ENCODE measurements around the gene TSPYL1.
A peak's percentile ranks its signal among the peaks of the same experiment; 100 is the strongest.

The TSPYL1 gene

DNA sequence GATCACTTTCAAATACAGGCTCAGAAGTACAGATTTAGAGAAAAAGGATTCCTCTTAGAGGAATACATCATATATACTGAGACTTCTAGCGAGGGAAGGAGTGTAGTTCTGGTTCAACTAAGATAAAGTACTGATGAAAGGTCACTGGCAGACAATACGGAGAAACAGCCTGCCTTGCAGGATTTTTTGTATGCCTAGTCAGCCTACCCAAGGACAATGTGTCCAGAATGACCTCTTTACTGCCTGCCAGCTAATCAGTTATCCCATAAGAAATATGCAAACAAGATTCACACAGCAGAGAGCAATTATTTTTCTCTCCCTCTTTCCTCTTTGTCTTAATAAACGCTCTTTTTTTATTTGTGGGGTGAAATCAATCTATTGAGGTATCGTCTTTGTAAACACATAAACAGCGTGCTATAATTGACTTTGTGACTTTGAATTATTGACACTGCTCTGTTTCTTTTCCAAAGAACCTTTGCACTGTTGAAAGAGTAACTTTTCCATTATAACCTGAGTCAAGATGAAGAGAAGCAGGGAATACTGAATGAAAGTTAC is 24.4 kb downstream of the TSPYL1 start:
- no peak for DNase-seq

- DNase-seq = no peak
Observed at GRCh38 chr6:116254297-116255056, 25.3 kb downstream of the TSPYL1 start.

- DNase-seq = peak; percentile 68 to 75 (median 74)
Observed at GRCh38 chr6:116253505-116254296, 26.0 kb downstream of the TSPYL1 start, which contains the start of gene TSPYL4. TSS of gene TSPYL4 (minus strand) at chr6:116254075. CDS start at chr6:116254008, 67 bp downstream.

GRCh38 chr6:116253188-116253504 is 26.6 kb downstream of the TSPYL1 start:
- no peak for DNase-seq

- no peak for DNase-seq
Observed at GRCh38 chr6:116251568-116252384, 28.0 kb downstream of the TSPYL1 start.

DNA sequence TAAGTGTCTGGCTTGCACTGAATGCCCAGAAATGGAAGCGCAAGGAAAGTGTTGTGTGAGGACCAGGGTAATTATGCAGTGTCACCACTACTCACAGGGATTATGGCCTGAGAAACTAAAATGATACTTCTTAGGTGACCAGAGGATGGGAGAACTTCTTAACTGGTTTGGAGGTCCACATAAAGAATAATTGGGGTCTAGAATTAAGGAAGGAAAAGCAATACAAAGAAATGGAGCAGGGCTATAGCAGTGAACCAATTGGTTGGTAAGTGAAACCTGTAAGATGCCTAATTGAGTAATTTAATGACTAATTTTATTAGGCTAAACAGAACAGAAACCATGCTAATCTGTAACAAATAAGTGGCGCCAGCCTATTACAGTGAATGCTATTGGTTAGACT is 31.2 kb downstream of the TSPYL1 start:
- DNase-seq = no peak

- DNase-seq = no peak
Observed at GRCh38 chr6:116247285-116247684, 32.4 kb downstream of the TSPYL1 start.

GRCh38 chr6:116246089-116246488 is 33.6 kb downstream of the TSPYL1 start:
- DNase-seq = no peak

DNA sequence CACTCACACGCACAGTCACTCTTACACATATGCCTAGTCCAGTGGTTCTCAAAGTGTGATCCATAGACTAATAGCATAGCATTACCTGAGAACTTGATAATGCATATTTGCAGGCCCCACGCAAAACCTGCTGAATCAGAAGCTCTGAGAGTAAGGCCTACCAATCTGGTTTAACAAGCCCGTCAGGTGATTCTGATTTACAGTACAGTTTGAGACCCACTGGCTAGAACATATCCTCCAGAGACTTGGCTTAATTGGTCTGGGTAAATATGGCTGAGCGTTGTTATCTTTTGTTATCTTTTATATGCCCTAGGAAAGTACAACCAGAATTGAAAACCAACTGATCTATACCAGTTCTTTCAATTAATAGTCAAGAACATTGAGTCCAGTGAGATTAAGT is 35.4 kb downstream of the TSPYL1 start:
- DNase-seq = no peak

- DNase-seq = no peak
Observed at GRCh38 chr6:116239856-116240255, 39.9 kb downstream of the TSPYL1 start.

- no peak for DNase-seq
Observed at GRCh38 chr6:116239256-116239655, 40.5 kb downstream of the TSPYL1 start.

DNA sequence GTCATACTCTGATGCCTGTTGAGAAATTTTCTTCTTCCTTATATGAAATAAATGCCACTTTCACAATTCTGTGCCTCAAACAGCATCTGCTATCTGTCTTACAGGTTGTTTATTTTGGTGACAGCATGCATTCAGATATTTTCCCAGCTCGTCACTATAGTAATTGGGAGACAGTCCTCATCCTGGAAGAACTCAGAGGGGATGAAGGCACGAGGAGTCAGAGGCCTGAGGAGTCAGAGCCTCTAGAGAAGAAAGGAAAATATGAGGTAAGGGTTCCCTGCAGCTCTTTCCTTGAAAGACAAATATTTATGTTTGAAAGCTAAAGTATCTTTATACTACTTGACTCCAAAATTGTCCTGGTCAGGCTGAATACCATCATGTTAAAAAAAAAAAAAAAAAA is 41.6 kb downstream of the TSPYL1 start:
- DNase-seq = no peak

DNA sequence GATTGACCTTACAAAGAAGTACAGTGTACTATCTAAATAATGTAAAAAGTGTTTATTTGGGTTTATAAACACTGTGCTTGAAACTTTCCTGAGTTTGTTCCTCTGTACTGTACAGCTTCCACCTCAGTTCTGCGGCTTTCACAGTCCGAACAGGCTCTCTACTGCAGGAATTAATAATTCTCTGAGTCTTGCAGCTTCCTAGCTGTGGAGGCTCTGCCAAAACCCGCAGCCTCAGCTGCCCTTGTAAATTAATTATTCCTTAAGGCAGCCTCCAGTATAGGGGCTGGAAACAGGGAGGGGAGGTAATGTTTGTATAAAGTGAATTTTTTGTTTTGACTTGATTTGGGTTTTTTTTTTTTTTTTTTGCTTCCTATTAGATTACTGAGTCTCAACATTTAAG is 45.0 kb downstream of the TSPYL1 start:
- no peak for DNase-seq

DNA sequence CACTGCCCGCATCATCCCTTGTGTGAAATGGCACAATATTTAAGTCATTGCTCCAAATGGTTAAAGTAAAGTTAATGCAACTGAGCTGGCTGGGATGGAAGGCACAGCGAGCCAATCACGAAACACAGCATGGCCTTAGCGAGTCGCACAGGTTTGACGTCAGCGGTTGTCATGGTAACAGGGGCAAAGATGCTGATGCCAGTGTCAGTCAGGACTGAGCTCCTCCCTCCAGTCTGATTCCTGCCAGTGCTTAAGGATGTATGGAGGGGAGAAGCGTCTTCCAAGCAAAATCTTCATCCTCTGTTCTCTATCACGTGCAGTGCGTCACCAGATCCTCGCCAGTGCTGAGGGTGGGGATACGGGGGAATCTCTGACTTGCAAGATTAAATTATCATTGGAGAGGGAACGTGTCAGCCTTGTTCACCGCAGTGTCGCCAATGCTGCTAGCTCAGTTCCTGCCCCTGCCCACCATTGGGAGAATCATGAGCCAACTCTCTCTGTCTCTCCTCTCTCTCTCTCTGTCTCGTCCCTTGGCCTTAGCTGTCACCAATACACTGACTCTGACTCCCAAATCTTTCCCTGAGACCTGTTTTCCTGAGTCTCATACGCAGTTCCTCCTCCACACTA is 50.3 kb downstream of the TSPYL1 start:
- no peak for DNase-seq
